ENCODE data around the gene UNC5C. TPM values are rescaled to one million over a fixed set of nuclear protein-coding genes. Genes with fewer than 3 reads are reported as not detected.

Gene UNC5C
- total RNA-seq, 1 experiment from 2014 or later, result 8.2 TPM

GRCh38 chr4:95255396-95256107 is 293.2 kb downstream of the UNC5C start:
- BruUV-seq (replicated peaks), result no TSS peak
- H3K4me1 ChIP-seq (ENCODE audit: control insufficient read depth, insufficient read depth, low read length), result peaks cover 6% of the 10 kb centered on the region; the same call in 1 of the 2 replicates
- no peaks in the 10 kb centered on the region for H3K9me3 ChIP-seq (ENCODE audit: control insufficient read depth, insufficient read depth, low read depth, low read length)
- H3K36me3 ChIP-seq (ENCODE audit: control insufficient read depth, insufficient read depth, low read length), result no peaks in the 10 kb centered on the region
- ChIA-PET CTCF (no interaction called here), POLR2A (no interaction called here)
- in situ Hi-C loops (cut with HindIII; ENCODE audit: low pct_unique_long_range_greater_than_20kb, low sequenced_read_pairs) (no loop called here), intact Hi-C loops (cut with micrococcal nuclease; ENCODE audit: unreplicated experiment) (no loop called here)
- no peak overlapping the region for H3K27ac ChIP-seq (ENCODE audit: low read length)
- DNase-seq (ENCODE audit: low read depth, low spot score), result no peak
- no peak for TF ChIP-seq CTCF (IDR thresholded peaks at IDR 0.05)
- no peak for TF ChIP-seq SIN3A (IDR thresholded peaks at IDR 0.05; ENCODE audit: borderline replicate concordance, insufficient read depth, low read depth, low read length)
- no peak for TF ChIP-seq REST (IDR thresholded peaks at IDR 0.05; ENCODE audit: insufficient read depth in 1 of 2, low read depth in 2 of 2, low read length in 1 of 2)
- TF ChIP-seq TCF7L2 (IDR thresholded peaks at IDR 0.05; ENCODE audit: low read depth, low read length), result no peak
- TF ChIP-seq POLR2AphosphoS5 (IDR thresholded peaks at IDR 0.05; ENCODE audit: low read depth, low read length), result no peak
- no peaks in the 10 kb centered on the region for H3K27me3 ChIP-seq (ENCODE audit: control insufficient read depth, insufficient read depth, low read length)
- ATAC-seq, result no peak
- H3K4me3 ChIP-seq (ENCODE audit: low read depth in 2 of 2, low read length in 2 of 2), result no peak overlapping the region

- ChIA-PET POLR2A (no interaction called here), CTCF (no interaction called here)
- DNase-seq (ENCODE audit: low read depth, low spot score) (no peak), ATAC-seq (no peak)
- no peak overlapping the region for H3K4me3 ChIP-seq (ENCODE audit: low read depth in 2 of 2, low read length in 2 of 2)
- 0 out of 2 replicates have a peak overlapping the region, but pooled peaks have one; percentile 17 for H3K27ac ChIP-seq (ENCODE audit: low read length)
- H3K4me1 ChIP-seq (ENCODE audit: control insufficient read depth, insufficient read depth, low read length), result peaks cover 8% of the 10 kb centered on the region; the same call in 1 of the 2 replicates
- intact Hi-C loops (cut with micrococcal nuclease; ENCODE audit: unreplicated experiment) (no loop called here), in situ Hi-C loops (cut with HindIII; ENCODE audit: low pct_unique_long_range_greater_than_20kb, low sequenced_read_pairs) (no loop called here)
- BruUV-seq (replicated peaks), result no TSS peak
- no peaks in the 10 kb centered on the region for H3K27me3 ChIP-seq (ENCODE audit: control insufficient read depth, insufficient read depth, low read length)
- no peaks in the 10 kb centered on the region for H3K9me3 ChIP-seq (ENCODE audit: control insufficient read depth, insufficient read depth, low read depth, low read length)
- no peaks in the 10 kb centered on the region for H3K36me3 ChIP-seq (ENCODE audit: control insufficient read depth, insufficient read depth, low read length)
- TF ChIP-seq CTCF (IDR thresholded peaks at IDR 0.05) (no peak), POLR2AphosphoS5 (IDR thresholded peaks at IDR 0.05; ENCODE audit: low read depth, low read length) (no peak), TCF7L2 (IDR thresholded peaks at IDR 0.05; ENCODE audit: low read depth, low read length) (no peak), SIN3A (IDR thresholded peaks at IDR 0.05; ENCODE audit: borderline replicate concordance, insufficient read depth, low read depth, low read length) (no peak), REST (IDR thresholded peaks at IDR 0.05; ENCODE audit: insufficient read depth in 1 of 2, low read depth in 2 of 2, low read length in 1 of 2) (no peak)
Observed at GRCh38 chr4:95251568-95251967, 297.2 kb downstream of the UNC5C start.

Data from Panc1 (cell line).